BLaER1 (cell line): ENCODE measurements around the gene RASSF6.
"Not testable (repeated sequence)": the region's sequence is repeated elsewhere in the genome, so short reads cannot be mapped to it uniquely, and the experiment has no call there.

ENCODE experiments used
- H3K27ac ChIP-seq: shearing (Covaris generic); formaldehyde crosslinking; 2 replicates; pipeline ENCODE4 v1.8.1; 2022
- H3K27me3 ChIP-seq: shearing (Covaris generic); formaldehyde crosslinking; 2 replicates; pipeline ENCODE4 v1.8.1; 2022
- H3K36me3 ChIP-seq: shearing (Covaris generic); formaldehyde crosslinking; 2 replicates; pipeline ENCODE4 v1.8.1; 2022
- H3K4me1 ChIP-seq: shearing (Covaris generic); formaldehyde crosslinking; 2 replicates; pipeline ENCODE4 v1.8.1; 2022
- H3K4me2 ChIP-seq: shearing (Covaris generic); formaldehyde crosslinking; 2 replicates; pipeline ENCODE4 v1.8.1; 2022
- H3K4me3 ChIP-seq: shearing (Covaris generic); formaldehyde crosslinking; 2 replicates; pipeline ENCODE4 v1.8.1; 2022
- H3K9ac ChIP-seq: shearing (Covaris generic); formaldehyde crosslinking; 2 replicates; pipeline ENCODE4 v1.8.1; 2022
- H3K9me3 ChIP-seq: shearing (Covaris generic); formaldehyde crosslinking; 2 replicates; pipeline ENCODE4 v1.8.1; 2022
- H4K20me1 ChIP-seq: shearing (Covaris generic); formaldehyde crosslinking; 2 replicates; pipeline ENCODE4 v1.8.1; 2022
- Cebpa-rat ChIP-seq: shearing (Covaris generic); IDR thresholded peaks from 2 replicates; pipeline ENCODE4 v1.8.1; 2022

The RASSF6 gene

DNA sequence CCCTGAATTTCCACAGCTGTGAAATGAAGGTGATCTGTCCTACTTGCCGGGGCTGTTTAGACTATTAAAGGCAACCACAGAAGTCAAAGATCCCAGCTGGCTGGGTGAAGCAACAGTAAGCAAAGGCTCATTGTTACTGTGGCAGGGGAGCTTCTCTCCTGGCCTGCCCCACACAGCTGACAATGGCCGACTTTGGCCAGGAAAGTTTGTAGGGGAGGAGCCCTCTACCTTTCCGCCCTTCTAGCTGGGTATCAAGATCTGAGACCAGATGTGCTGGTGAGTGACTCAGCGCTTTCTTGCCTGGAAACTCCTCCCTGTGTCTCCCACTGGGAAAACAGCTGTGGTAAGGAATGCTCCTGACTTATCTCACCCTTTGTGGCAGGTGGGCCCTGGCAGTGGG lies 21.1 kb downstream of the RASSF6 start:
- TF ChIP-seq Cebpa-rat, result no peak
- H3K27ac ChIP-seq, result no peak overlapping the region
- H3K4me2 ChIP-seq, result no peak overlapping the region
- no peaks in the 10 kb centered on the region for H4K20me1 ChIP-seq
- H3K9ac ChIP-seq, result no peak overlapping the region
- H3K9me3 ChIP-seq, result no peaks in the 10 kb centered on the region
- H3K36me3 ChIP-seq, result no peaks in the 10 kb centered on the region
- peaks cover 17% of the 10 kb centered on the region; the same call in 1 of the 2 replicates for H3K4me1 ChIP-seq
- H3K4me3 ChIP-seq, result no peak overlapping the region
- no peaks in the 10 kb centered on the region for H3K27me3 ChIP-seq

DNA sequence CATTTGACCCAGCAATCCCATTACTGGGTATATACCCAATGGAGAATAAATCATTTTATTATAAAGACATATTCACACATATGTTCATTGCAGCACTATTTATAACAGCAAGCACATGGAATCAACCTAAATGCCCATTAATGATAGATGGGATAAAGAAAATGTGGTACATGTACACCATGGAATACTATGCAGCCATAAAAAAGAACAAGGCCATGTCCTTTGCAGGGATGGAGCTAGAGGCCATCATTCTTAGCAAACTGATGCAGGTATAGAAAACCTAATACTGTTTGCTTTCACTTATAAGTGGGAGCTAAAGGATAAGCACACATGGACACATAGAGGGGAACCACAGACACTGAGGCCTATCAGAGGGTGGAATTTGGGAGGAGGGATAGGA lies 22.6 kb downstream of the RASSF6 start:
- 0 out of 2 replicates have a peak, but pooled peaks cover 8% of the 10 kb centered on the region for H3K4me1 ChIP-seq
- no peaks in the 10 kb centered on the region for H4K20me1 ChIP-seq
- H3K9ac ChIP-seq, result no peak overlapping the region
- H3K4me3 ChIP-seq, result no peak overlapping the region
- no peaks in the 10 kb centered on the region for H3K27me3 ChIP-seq
- no peaks in the 10 kb centered on the region for H3K36me3 ChIP-seq
- H3K4me2 ChIP-seq, result no peak overlapping the region
- no peak overlapping the region for H3K27ac ChIP-seq
- no peaks in the 10 kb centered on the region for H3K9me3 ChIP-seq
- no peak for TF ChIP-seq Cebpa-rat

DNA sequence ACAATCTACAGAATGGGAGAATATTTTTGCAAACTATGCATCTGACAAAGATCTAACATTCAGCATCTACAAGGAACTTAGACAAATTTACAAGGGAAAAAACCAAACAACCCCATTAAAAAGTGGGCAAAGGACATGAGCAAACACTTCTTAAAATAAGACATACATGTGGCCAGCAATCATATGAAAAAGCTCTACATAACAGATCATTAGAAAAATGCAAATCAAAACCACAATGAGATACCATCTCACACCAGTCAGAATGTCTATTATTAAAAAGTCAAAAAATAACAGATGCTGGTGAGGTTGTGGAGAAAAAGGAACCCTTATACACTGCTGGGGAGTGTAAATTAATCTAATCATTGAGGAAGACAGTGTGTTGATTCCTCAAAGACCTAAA lies 23.1 kb downstream of the RASSF6 start:
- H3K9ac ChIP-seq, H3K27me3 ChIP-seq, H4K20me1 ChIP-seq, H3K9me3 ChIP-seq, H3K4me3 ChIP-seq, H3K36me3 ChIP-seq, H3K4me2 ChIP-seq, H3K4me1 ChIP-seq, H3K27ac ChIP-seq: not testable (repeated sequence)

DNA sequence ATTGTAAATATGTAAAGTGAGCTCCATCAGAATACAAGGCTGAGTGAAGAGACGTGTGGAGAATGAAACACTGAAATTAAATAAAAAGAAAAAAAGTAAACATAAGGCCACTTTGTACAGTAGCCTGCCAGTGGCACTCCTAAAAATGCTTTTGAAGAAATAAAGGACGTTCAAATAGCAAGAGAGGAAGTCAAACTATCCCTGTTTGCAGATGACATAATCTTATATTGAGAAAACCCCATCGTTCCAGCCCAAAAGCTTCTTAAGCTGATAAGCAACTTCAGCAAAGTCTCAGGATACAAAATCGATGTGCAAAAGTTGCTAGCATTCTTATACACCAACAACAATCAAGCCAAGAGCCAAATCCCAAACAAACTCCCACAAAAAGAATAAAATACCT lies 24.2 kb downstream of the RASSF6 start:
- Histone ChIP-seq H3K27ac (no peak overlapping the region), H3K4me3 (no peak overlapping the region), H3K36me3 (no peaks in the 10 kb centered on the region), H3K27me3 (no peaks in the 10 kb centered on the region), H3K4me1 (0 out of 2 replicates have a peak, but pooled peaks cover 8% of the 10 kb centered on the region), H3K9ac (no peak overlapping the region), H4K20me1 (no peaks in the 10 kb centered on the region), H3K9me3 (no peaks in the 10 kb centered on the region), H3K4me2 (no peak overlapping the region)
- TF ChIP-seq Cebpa-rat, result no peak

DNA sequence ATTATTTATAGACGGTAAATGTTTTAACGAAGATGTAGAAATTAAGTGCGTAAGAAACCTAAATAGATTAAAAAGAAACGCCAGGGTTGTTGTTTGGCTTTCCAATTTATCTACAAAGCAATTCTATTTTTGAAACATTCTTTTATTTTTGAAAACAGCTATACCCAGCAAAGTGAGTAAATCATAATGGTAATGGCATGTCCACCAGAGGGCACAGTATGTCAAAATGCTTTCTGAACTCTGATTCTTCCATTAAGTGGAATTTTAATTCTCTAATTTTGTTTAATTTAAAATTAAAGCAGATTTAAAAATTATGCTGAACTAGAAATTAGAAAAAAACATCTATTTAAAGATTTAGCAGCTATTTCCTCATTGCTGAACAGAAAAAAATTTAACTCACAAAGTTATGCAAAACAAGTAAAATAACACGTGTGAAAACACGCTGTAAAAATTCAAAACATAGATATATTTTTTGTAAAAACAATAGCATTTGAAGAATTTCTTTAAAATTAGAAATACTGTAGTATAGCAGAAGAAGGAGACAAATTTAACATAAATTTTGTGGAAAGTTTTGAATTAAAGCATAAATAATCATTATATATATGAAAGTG lies 26.5 kb downstream of the RASSF6 start:
- Histone ChIP-seq H3K4me2 (no peak overlapping the region), H3K4me3 (no peak overlapping the region), H3K9ac (no peak overlapping the region), H3K27ac (no peak overlapping the region), H3K9me3 (no peaks in the 10 kb centered on the region), H3K27me3 (no peaks in the 10 kb centered on the region), H3K36me3 (no peaks in the 10 kb centered on the region), H3K4me1 (peaks cover 3% of the 10 kb centered on the region; the same call in 1 of the 2 replicates), H4K20me1 (no peaks in the 10 kb centered on the region)
- TF ChIP-seq Cebpa-rat, result no peak

DNA sequence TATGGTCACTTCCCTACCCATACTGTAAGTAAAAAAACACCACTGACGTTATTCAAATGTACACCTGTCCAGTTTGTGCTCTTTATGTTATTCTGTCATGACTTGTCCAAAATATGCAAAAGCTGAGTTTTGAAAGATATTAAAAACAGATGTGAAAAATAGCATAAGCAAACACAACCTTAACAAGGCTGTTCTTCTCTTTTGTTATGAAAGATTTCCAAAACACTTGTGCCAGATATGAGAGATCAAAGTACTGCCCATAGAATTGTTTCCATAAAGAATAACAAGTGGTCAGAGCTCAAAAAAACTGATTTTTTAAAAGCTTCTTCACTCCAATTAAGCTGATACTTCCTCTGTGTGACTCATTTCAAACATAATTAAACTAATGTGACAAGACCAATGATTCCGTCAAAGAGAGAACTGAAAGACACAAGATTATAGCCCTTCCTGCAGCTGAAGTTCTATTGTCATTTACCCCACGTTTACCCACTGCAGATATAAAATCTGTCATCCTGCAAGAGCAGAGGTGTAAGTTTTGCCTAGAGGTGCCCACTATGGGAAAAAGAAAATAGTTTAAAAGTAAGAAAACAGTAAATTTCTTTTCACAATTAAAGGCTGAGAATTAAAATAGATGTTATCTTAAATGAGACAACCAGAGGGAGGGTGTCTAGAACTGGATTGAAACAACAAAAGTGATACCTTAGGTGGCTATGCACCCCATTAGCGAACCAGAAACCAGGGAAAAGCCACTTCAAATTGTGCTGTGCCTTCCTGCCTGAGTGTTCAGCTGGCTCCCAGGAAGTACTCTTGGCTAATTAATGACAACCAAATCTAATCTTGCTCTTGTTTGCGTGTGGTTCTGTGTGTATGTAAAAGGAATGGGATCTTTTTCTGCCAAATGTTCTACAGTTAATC lies 30.1 kb downstream of the RASSF6 start:
- no peak for TF ChIP-seq Cebpa-rat
- no peaks in the 10 kb centered on the region for H3K9me3 ChIP-seq
- H3K4me2 ChIP-seq, result no peak overlapping the region; the same call in 1 of the 2 replicates
- no peak overlapping the region for H3K27ac ChIP-seq
- no peaks in the 10 kb centered on the region for H3K27me3 ChIP-seq
- no peak overlapping the region for H3K4me3 ChIP-seq
- H3K4me1 ChIP-seq, result peaks cover 3% of the 10 kb centered on the region; the same call in 1 of the 2 replicates
- no peaks in the 10 kb centered on the region for H4K20me1 ChIP-seq
- H3K36me3 ChIP-seq, result no peaks in the 10 kb centered on the region
- H3K9ac ChIP-seq, result no peak overlapping the region

DNA sequence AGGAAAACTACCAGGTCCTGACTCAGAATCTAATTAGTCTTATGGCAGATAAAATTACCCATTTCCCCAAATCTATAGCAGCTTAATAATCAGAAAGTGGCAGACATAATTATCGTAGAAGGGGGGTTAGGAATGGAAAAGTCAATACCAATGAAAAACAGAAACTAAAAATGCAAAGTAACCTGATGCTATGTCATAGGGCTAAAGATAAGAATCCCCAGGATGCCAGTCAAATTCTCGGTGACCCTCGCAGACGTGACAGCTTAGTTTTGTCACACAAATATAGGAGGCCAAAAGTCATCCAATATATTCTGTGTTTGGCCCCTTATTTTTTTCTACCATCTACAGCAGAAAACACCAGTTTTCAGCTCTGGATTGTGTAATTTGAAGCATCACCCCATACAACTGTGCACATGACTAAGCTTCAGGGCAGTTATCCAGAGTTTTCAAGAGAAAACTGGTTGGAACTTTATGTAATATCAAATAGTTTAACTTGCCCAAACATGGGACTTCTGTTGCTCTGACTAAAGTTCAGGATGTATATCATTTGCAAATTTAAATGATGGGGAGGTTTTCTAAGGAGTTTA lies 30.9 kb downstream of the RASSF6 start:
- no peaks in the 10 kb centered on the region for H3K9me3 ChIP-seq
- no peak overlapping the region for H3K4me2 ChIP-seq
- H3K36me3 ChIP-seq, result no peaks in the 10 kb centered on the region
- H4K20me1 ChIP-seq, result no peaks in the 10 kb centered on the region
- H3K9ac ChIP-seq, result no peak overlapping the region
- no peak overlapping the region for H3K27ac ChIP-seq
- no peaks in the 10 kb centered on the region for H3K27me3 ChIP-seq
- TF ChIP-seq Cebpa-rat, result no peak
- H3K4me3 ChIP-seq, result no peak overlapping the region
- H3K4me1 ChIP-seq, result peaks cover 3% of the 10 kb centered on the region; the same call in 1 of the 2 replicates

DNA sequence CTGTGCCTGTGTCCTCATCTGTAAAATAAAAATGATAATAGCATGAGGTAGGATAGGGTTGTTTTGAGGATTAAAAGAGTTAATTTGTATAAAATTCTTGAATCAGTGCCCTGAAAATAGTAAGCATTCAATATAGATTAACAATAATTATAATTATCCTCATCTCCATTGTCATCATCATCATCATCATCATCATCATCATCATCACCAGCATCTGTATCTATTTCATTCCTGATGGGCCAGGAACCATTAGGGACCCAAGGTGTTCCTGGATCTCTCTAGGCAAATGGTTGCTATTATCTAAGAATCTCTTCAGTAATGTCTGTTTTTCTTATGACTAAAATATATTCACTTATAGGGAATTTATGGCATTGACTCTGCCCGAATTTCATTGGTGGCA lies 31.6 kb downstream of the RASSF6 start:
- Histone ChIP-seq H3K9me3 (no peaks in the 10 kb centered on the region), H3K4me3 (no peak overlapping the region), H4K20me1 (no peaks in the 10 kb centered on the region), H3K27me3 (no peaks in the 10 kb centered on the region), H3K36me3 (no peaks in the 10 kb centered on the region), H3K4me1 (peaks cover 3% of the 10 kb centered on the region; the same call in 1 of the 2 replicates), H3K4me2 (no peak overlapping the region), H3K27ac (no peak overlapping the region), H3K9ac (no peak overlapping the region)
- TF ChIP-seq Cebpa-rat, result no peak

DNA sequence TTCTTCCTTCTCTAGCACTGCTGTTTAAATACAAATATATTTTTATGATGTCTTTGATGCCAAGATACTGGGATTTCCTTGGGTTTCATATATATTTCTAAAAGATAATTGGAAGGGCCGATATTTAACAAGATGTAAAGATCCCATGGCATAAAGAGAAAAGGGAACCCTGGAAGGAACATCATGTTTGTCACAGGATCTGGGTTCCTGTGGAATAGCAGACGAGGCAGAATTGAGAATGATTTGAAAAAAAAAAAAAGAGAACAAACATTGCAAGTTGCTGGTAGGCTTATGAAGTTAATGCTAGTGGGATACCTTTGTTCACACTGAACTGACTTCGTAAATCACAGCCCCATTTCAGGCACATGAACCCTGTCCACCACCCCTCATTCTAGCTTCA lies 33.6 kb downstream of the RASSF6 start:
- H3K27me3 ChIP-seq, result no peaks in the 10 kb centered on the region
- no peak overlapping the region for H3K4me3 ChIP-seq
- no peak for TF ChIP-seq Cebpa-rat
- H3K9ac ChIP-seq, result no peak overlapping the region
- H3K4me1 ChIP-seq, result peaks cover 3% of the 10 kb centered on the region; the same call in 1 of the 2 replicates
- H4K20me1 ChIP-seq, result no peaks in the 10 kb centered on the region
- no peak overlapping the region for H3K4me2 ChIP-seq
- H3K27ac ChIP-seq, result no peak overlapping the region
- H3K36me3 ChIP-seq, result no peaks in the 10 kb centered on the region
- H3K9me3 ChIP-seq, result no peaks in the 10 kb centered on the region

DNA sequence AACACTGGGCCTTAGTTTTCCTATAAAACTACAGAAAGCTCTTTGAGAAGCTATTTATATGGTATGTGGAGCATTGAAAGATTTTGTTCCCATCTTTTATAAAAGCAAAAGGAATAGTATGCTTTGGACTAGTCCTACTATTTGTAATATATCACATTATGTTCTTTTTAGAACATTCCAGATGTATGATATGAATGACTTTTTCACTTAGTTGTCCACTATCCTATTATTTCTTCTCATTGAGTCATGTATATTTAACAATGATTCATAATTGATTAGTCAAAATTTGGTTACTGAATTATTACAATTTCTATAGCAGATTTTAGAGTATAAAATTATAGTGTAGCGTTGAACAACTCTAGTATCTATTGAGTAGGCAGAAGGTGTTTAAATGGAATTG lies 34.2 kb downstream of the RASSF6 start:
- Histone ChIP-seq H3K9ac (no peak overlapping the region), H3K27me3 (no peaks in the 10 kb centered on the region), H3K36me3 (no peaks in the 10 kb centered on the region), H3K9me3 (no peaks in the 10 kb centered on the region), H3K4me2 (no peak overlapping the region), H3K4me1 (peaks cover 3% of the 10 kb centered on the region; the same call in 1 of the 2 replicates), H3K4me3 (no peak overlapping the region), H3K27ac (no peak overlapping the region), H4K20me1 (no peaks in the 10 kb centered on the region)
- TF ChIP-seq Cebpa-rat, result no peak
